GM19328 (cell line): ENCODE data around the gene ABL1.

ENCODE experiments used
- ATAC-seq: cut with Tn5 transposase; IDR thresholded peaks from one replicate; pipeline ENCODE4 v1.9.1; 2021; ENCODE audit warnings: mild to moderate bottlenecking, moderate library complexity; ENCODE audit not compliant: unreplicated experiment

The ABL1 gene

GRCh38 chr9:130927995-130928900 is 93.2 kb downstream of the ABL1 start:
- no peak for ATAC-seq

- ATAC-seq, result no peak
Observed at GRCh38 chr9:130929571-130930038, 94.6 kb downstream of the ABL1 start.

GRCh38 chr9:130930132-130930803 is 95.2 kb downstream of the ABL1 start:
- ATAC-seq, result no peak

- no peak for ATAC-seq
Observed at GRCh38 chr9:130930804-130931349, 95.8 kb downstream of the ABL1 start.

GRCh38 chr9:130931508-130932254 is 96.6 kb downstream of the ABL1 start:
- no peak for ATAC-seq

- no peak for ATAC-seq
Observed at GRCh38 chr9:130932255-130933079, 97.4 kb downstream of the ABL1 start.

- no peak for ATAC-seq
Observed at GRCh38 chr9:130933114-130934046, 98.3 kb downstream of the ABL1 start.

GRCh38 chr9:130934246-130934645 is 99.2 kb downstream of the ABL1 start:
- ATAC-seq, result no peak

- no peak for ATAC-seq
Observed at GRCh38 chr9:130934702-130935647, 99.9 kb downstream of the ABL1 start.

- ATAC-seq, result no peak
Observed at GRCh38 chr9:130935648-130936271, 100.7 kb downstream of the ABL1 start.

GRCh38 chr9:130936285-130937117 is 101.4 kb downstream of the ABL1 start:
- ATAC-seq, result no peak
